PFSK-1 (cell line): ENCODE results near the gene SFMBT2.

ENCODE experiments used
- FOXP2 ChIP-seq: optimal IDR thresholded peaks from 2 replicates; pipeline ENCODE3; 2011; ENCODE audit warnings: borderline replicate concordance, control low read depth, inconsistent platforms; ENCODE audit not compliant: insufficient read depth; ENCODE audit errors: extremely low read length, extremely low read depth
- POLR2AphosphoS5 ChIP-seq: IDR thresholded peaks from 2 replicates; pipeline ENCODE4 v1.6.1; 2012; ENCODE audit warnings: low read depth, mild to moderate bottlenecking, control low read depth, low read length, moderate library complexity
- REST ChIP-seq, 2 experiments: IDR thresholded peaks; 2 replicates each; pipeline versions ENCODE4 v1.6.1 to v1.8.0; 2011 to 2012; ENCODE audit warnings: low read depth in 2 of 2, low read length in 2 of 2, control low read depth in 1 of 2, inconsistent platforms in 1 of 2, mild to moderate bottlenecking in 1 of 2, moderate library complexity in 1 of 2; ENCODE audit not compliant: insufficient read depth in 1 of 2
- SIN3A ChIP-seq: IDR thresholded peaks from 2 replicates; pipeline ENCODE4 v1.6.1; 2012; ENCODE audit warnings: mild to moderate bottlenecking, low read length, moderate library complexity, borderline replicate concordance; ENCODE audit not compliant: insufficient read depth
- TAF1 ChIP-seq: IDR thresholded peaks from 2 replicates; pipeline ENCODE4 v1.6.1; 2012; ENCODE audit warnings: low read length, control low read depth, borderline replicate concordance; ENCODE audit not compliant: insufficient read depth

GRCh38 chr10:7374795-7375194 is 36.0 kb downstream of the SFMBT2 start:
- TF ChIP-seq TAF1 = no peak
- TF ChIP-seq POLR2AphosphoS5 = no peak
- no peak for TF ChIP-seq REST (IDR thresholded peaks at IDR 0.05; ENCODE audit: insufficient read depth in 1 of 2, low read depth in 2 of 2, low read length in 2 of 2)
- TF ChIP-seq FOXP2 = no peak
- TF ChIP-seq SIN3A = no peak
